Stimulated activated CD8-positive, alpha-beta memory T cell treated with anti-CD3 and anti-CD28 coated beads, Interleukin-15, amount 100 ng/mL, for 1 hour (primary cell): Measurements from ENCODE around the gene MEX3C.
A peak's percentile ranks its signal among the peaks of the same experiment; 100 is the strongest.

ENCODE experiments used
- DNase-seq: peaks from one replicate; pipeline ENCODE4 v3.0.0-alpha.2; 2020; ENCODE audit warnings: low read depth

MEX3C gene

GRCh38 chr18:51197661-51198424 lies at the start of gene MEX3C:
Gene MEX3C, minus strand, starts transcription at chr18:51197681. Its CDS starts 361 bp downstream, at chr18:51197320.
- DNase-seq: peak; percentile 99

GRCh38 chr18:51241226-51241625 lies 43.7 kb upstream of the MEX3C start:
- DNase-seq: no peak

- no peak for DNase-seq
Observed at GRCh38 chr18:51236225-51236624, 38.7 kb upstream of the MEX3C start.

GRCh38 chr18:51235009-51235789 lies 37.7 kb upstream of the MEX3C start:
- DNase-seq: no peak

GRCh38 chr18:51234117-51235008 lies 36.9 kb upstream of the MEX3C start:
- DNase-seq: no peak

GRCh38 chr18:51229328-51229727 lies 31.8 kb upstream of the MEX3C start:
- no peak for DNase-seq

GRCh38 chr18:51227660-51228059 lies 30.2 kb upstream of the MEX3C start:
- no peak for DNase-seq

- no peak for DNase-seq
Observed at GRCh38 chr18:51226587-51227350, 29.3 kb upstream of the MEX3C start.

- no peak for DNase-seq
Observed at GRCh38 chr18:51226068-51226467, 28.6 kb upstream of the MEX3C start.

- DNase-seq: no peak
Observed at GRCh38 chr18:51212606-51213005, 15.1 kb upstream of the MEX3C start.

GRCh38 chr18:51211552-51211951 lies 14.1 kb upstream of the MEX3C start:
- DNase-seq: no peak

- no peak for DNase-seq
Observed at GRCh38 chr18:51196811-51197660, 445 bp downstream of the MEX3C start.

GRCh38 chr18:51196118-51196810 lies 1.2 kb downstream of the MEX3C start:
- no peak for DNase-seq

GRCh38 chr18:51195451-51196117 lies 1.9 kb downstream of the MEX3C start:
- DNase-seq: no peak

GRCh38 chr18:51195086-51195450 lies 2.4 kb downstream of the MEX3C start:
- no peak for DNase-seq

GRCh38 chr18:51194604-51195003 lies 2.9 kb downstream of the MEX3C start:
- DNase-seq: no peak

- no peak for DNase-seq
Observed at GRCh38 chr18:51193621-51194287, 3.7 kb downstream of the MEX3C start.

GRCh38 chr18:51192696-51193095 lies 4.8 kb downstream of the MEX3C start:
- no peak for DNase-seq

- DNase-seq: no peak
Observed at GRCh38 chr18:51192026-51192425, 5.5 kb downstream of the MEX3C start.
